Neutrophil (primary cell): ENCODE results near the gene TSC22D3.

Experiments used
- H3K27ac ChIP-seq: fragments of 200-600 bp; sonication (generic); 2 replicates; pipeline ENCODE4 v1.5.1; 2016; ENCODE audit warnings: mild to moderate bottlenecking, moderate library complexity
- H3K27me3 ChIP-seq: fragments of 200-600 bp; sonication (generic); 2 replicates; pipeline ENCODE4 v1.6.0; 2016; ENCODE audit warnings: mild to moderate bottlenecking
- H3K36me3 ChIP-seq: fragments of 200-600 bp; sonication (generic); 2 replicates; pipeline ENCODE4 v1.5.1; 2017
- H3K4me1 ChIP-seq, 2 experiments: fragments of 200-600 bp in 1 of 2; sonication (generic) in 1 of 2; 1 replicate in 1 of 2; 2 replicates in 1 of 2; pipeline versions ENCODE4 v1.5.1 to v1.6.1; 2013 to 2016; ENCODE audit warnings: low read depth in 1 of 2, low read length in 1 of 2, mild to moderate bottlenecking in 1 of 2, moderate library complexity in 1 of 2; ENCODE audit not compliant: control insufficient read depth in 1 of 2, insufficient read depth in 1 of 2
- H3K4me3 ChIP-seq, 2 experiments: fragments of 200-600 bp in 1 of 2; sonication (generic) in 1 of 2; 1 replicate in 1 of 2; 2 replicates in 1 of 2; pipeline ENCODE4 v1.5.1; 2013 to 2016; ENCODE audit warnings: low read depth in 1 of 2, low read length in 1 of 2, mild to moderate bottlenecking in 1 of 2, moderate library complexity in 1 of 2
- H3K9me3 ChIP-seq: fragments of 200-600 bp; sonication (generic); 2 replicates; pipeline ENCODE4 v1.5.1; 2016
- CTCF ChIP-seq: fragments of 200-600 bp; sonication (generic); IDR thresholded peaks from 2 replicates; pipeline ENCODE4 v1.5.1; 2016; ENCODE audit warnings: antibody characterized with exemption

Gene TSC22D3

GRCh38 chrX:107666931-107667330 lies 108.7 kb downstream of the TSC22D3 start:
- Histone ChIP-seq H3K27ac (no peak overlapping the region), H3K4me1 (no peaks in the 10 kb centered on the region), H3K4me3 (no peak overlapping the region), H3K36me3 (no peaks in the 10 kb centered on the region), H3K9me3 (no peaks in the 10 kb centered on the region), H3K27me3 (no peaks in the 10 kb centered on the region)
- no peak for TF ChIP-seq CTCF
